GM18526 (cell line): ENCODE data around the gene CYSTM1.

Source experiments
- POLR2A ChIP-seq: IDR thresholded peaks from 3 replicates; pipeline ENCODE4 v1.6.1; 2011; ENCODE audit not compliant: insufficient read length; ENCODE audit errors: extremely low read depth

Gene CYSTM1

GRCh38 chr5:140189253-140189652 lies 14.3 kb downstream of the CYSTM1 start:
- no peak for TF ChIP-seq POLR2A

- TF ChIP-seq POLR2A: no peak
Observed at GRCh38 chr5:140189977-140190871, 15.2 kb downstream of the CYSTM1 start.

- TF ChIP-seq POLR2A: no peak
Observed at GRCh38 chr5:140190872-140191218, 15.9 kb downstream of the CYSTM1 start.

- no peak for TF ChIP-seq POLR2A
Observed at GRCh38 chr5:140192715-140193430, 17.9 kb downstream of the CYSTM1 start.

GRCh38 chr5:140194662-140195061 lies 19.7 kb downstream of the CYSTM1 start:
- TF ChIP-seq POLR2A: no peak

GRCh38 chr5:140196115-140196814 lies 21.3 kb downstream of the CYSTM1 start:
- TF ChIP-seq POLR2A: no peak

- TF ChIP-seq POLR2A: no peak
Observed at GRCh38 chr5:140197023-140197422, 22.0 kb downstream of the CYSTM1 start.

- no peak for TF ChIP-seq POLR2A
Observed at GRCh38 chr5:140202078-140202477, 27.1 kb downstream of the CYSTM1 start.

- TF ChIP-seq POLR2A: no peak
Observed at GRCh38 chr5:140202610-140203009, 27.6 kb downstream of the CYSTM1 start.

GRCh38 chr5:140205216-140205615 lies 30.2 kb downstream of the CYSTM1 start:
- TF ChIP-seq POLR2A: no peak

GRCh38 chr5:140205952-140206351 lies 31.0 kb downstream of the CYSTM1 start:
- no peak for TF ChIP-seq POLR2A

- TF ChIP-seq POLR2A: no peak
Observed at GRCh38 chr5:140207250-140207964, 32.4 kb downstream of the CYSTM1 start.

- no peak for TF ChIP-seq POLR2A
Observed at GRCh38 chr5:140208065-140208464, 33.1 kb downstream of the CYSTM1 start.

GRCh38 chr5:140213370-140213983 lies 38.5 kb downstream of the CYSTM1 start:
- TF ChIP-seq POLR2A: no peak

- no peak for TF ChIP-seq POLR2A
Observed at GRCh38 chr5:140214831-140215230, 39.8 kb downstream of the CYSTM1 start.

GRCh38 chr5:140215276-140215675 lies 40.3 kb downstream of the CYSTM1 start:
- no peak for TF ChIP-seq POLR2A
